ENCODE measurements around the gene ZNF292. TPM values are rescaled to one million over a fixed set of nuclear protein-coding genes. Genes with fewer than 3 reads are reported as not detected.

Gene ZNF292
- total and polyA plus RNA-seq, 2 donors (not counting 1 experiment from before 2014, with no cell fraction given), result 10.1 to 84.1 TPM

GRCh38 chr6:87279196-87279595, 123.8 kb downstream of the ZNF292 start:
- no peaks in the 10 kb centered on the region for H3K36me3 ChIP-seq (replicated peaks in 1 of 2; ENCODE audit: control extremely low read depth in 1 of 2, control insufficient read depth in 1 of 2, extremely low read depth in 1 of 2, insufficient read depth in 2 of 2, low read length in 1 of 2)
- H3K79me2 ChIP-seq (ENCODE audit: control insufficient read depth, insufficient read depth, low read length), result no peaks in the 10 kb centered on the region
- POLR2A ChIA-PET, result no interaction called here
- H3K27ac Mint-ChIP-seq, result no peak overlapping the region
- no peak overlapping the region for H3K9ac ChIP-seq (ENCODE audit: low read length)
- WGBS (ENCODE audit: insufficient coverage), result no CpG with 5 or more reads among the region's 2 CpGs
- H3K4me1 Mint-ChIP-seq, result peaks cover 3% of the 10 kb centered on the region
- no peaks in the 10 kb centered on the region for H4K20me1 ChIP-seq (ENCODE audit: control insufficient read depth, insufficient read depth, low read length, poor library complexity, severe bottlenecking)
- no peak overlapping the region for H2AFZ ChIP-seq (ENCODE audit: insufficient read depth, low read depth, low read length, poor library complexity, severe bottlenecking)
- H3K4me1 ChIP-seq (ENCODE audit: control insufficient read depth in 2 of 2, insufficient read depth in 2 of 2, low read length in 2 of 2), result no peaks in the 10 kb centered on the region
- no peaks in the 10 kb centered on the region for H3K9me3 Mint-ChIP-seq (ENCODE audit: insufficient read depth)
- H3K4me3 Mint-ChIP-seq, result no peak overlapping the region
- H3K27me3 ChIP-seq (replicated peaks in 1 of 4; ENCODE audit: control extremely low read depth in 1 of 4, control insufficient read depth in 3 of 4, insufficient read depth in 4 of 4, low read length in 3 of 4), result no peaks in the 10 kb centered on the region
- intact Hi-C loops (cut with micrococcal nuclease), result no loop called here
- TF ChIP-seq EZH2 (IDR thresholded peaks at IDR 0.05; ENCODE audit: borderline replicate concordance, insufficient read depth, low read depth, low read length, poor library complexity, severe bottlenecking), result no peak
- TF ChIP-seq CTCF (IDR thresholded peaks at IDR 0.05), result no peak
- CTCF ChIA-PET, result no interaction called here
- H3K27me3 Mint-ChIP-seq, result no peaks in the 10 kb centered on the region
- H3K27ac ChIP-seq (ENCODE audit: low read length in 2 of 2), result no peak overlapping the region
- no peak overlapping the region for H3K4me2 ChIP-seq (replicated peaks; ENCODE audit: low read depth, low read length, poor library complexity, severe bottlenecking)
- DNase-seq, result no peak
- no peak overlapping the region for H3K4me3 ChIP-seq (ENCODE audit: control extremely low read depth in 1 of 5, extremely low read depth in 1 of 5, insufficient read depth in 1 of 5, low read depth in 2 of 5, low read length in 4 of 5)
- no peak for ATAC-seq (ENCODE audit: low read depth)
- H3K9me3 ChIP-seq (ENCODE audit: control extremely low read depth in 1 of 3, control insufficient read depth in 2 of 3, insufficient read depth in 1 of 3, low read length in 2 of 3), result no peaks in the 10 kb centered on the region

- Histone ChIP-seq H3K36me3 (replicated peaks in 1 of 2; ENCODE audit: control extremely low read depth in 1 of 2, control insufficient read depth in 1 of 2, extremely low read depth in 1 of 2, insufficient read depth in 2 of 2, low read length in 1 of 2) (no peaks in the 10 kb centered on the region), H3K27me3 (replicated peaks in 1 of 4; ENCODE audit: control extremely low read depth in 1 of 4, control insufficient read depth in 3 of 4, insufficient read depth in 4 of 4, low read length in 3 of 4) (no peaks in the 10 kb centered on the region), H3K79me2 (ENCODE audit: control insufficient read depth, insufficient read depth, low read length) (no peaks in the 10 kb centered on the region), H4K20me1 (ENCODE audit: control insufficient read depth, insufficient read depth, low read length, poor library complexity, severe bottlenecking) (no peaks in the 10 kb centered on the region), H3K4me1 (ENCODE audit: control insufficient read depth in 2 of 2, insufficient read depth in 2 of 2, low read length in 2 of 2) (no peaks in the 10 kb centered on the region), H3K4me2 (replicated peaks; ENCODE audit: low read depth, low read length, poor library complexity, severe bottlenecking) (no peak overlapping the region), H3K4me3 (ENCODE audit: control extremely low read depth in 1 of 5, extremely low read depth in 1 of 5, insufficient read depth in 1 of 5, low read depth in 2 of 5, low read length in 4 of 5) (no peak overlapping the region), H3K27ac (ENCODE audit: low read length in 2 of 2) (no peak overlapping the region), H2AFZ (ENCODE audit: insufficient read depth, low read depth, low read length, poor library complexity, severe bottlenecking) (no peak overlapping the region), H3K9ac (ENCODE audit: low read length) (no peak overlapping the region), H3K9me3 (ENCODE audit: control extremely low read depth in 1 of 3, control insufficient read depth in 2 of 3, insufficient read depth in 1 of 3, low read length in 2 of 3) (no peaks in the 10 kb centered on the region)
- intact Hi-C loops (cut with micrococcal nuclease), result no loop called here
- H3K9me3 Mint-ChIP-seq (ENCODE audit: insufficient read depth), result no peaks in the 10 kb centered on the region
- CTCF ChIA-PET, result interaction anchor here (1.1 kb wide), 1 partner anchor 215 kb away, joined by 4 read pairs; no protein-coding TSS in a partner anchor
- DNase-seq, result no peak
- no peak overlapping the region for H3K4me3 Mint-ChIP-seq
- H3K27me3 Mint-ChIP-seq, result peaks cover 13% of the 10 kb centered on the region
- 100% methylated on average over 1 of the region's 1 CpG for WGBS (ENCODE audit: insufficient coverage)
- POLR2A ChIA-PET, result no interaction called here
- TF ChIP-seq EZH2 (IDR thresholded peaks at IDR 0.05; ENCODE audit: borderline replicate concordance, insufficient read depth, low read depth, low read length, poor library complexity, severe bottlenecking) (no peak), CTCF (IDR thresholded peaks at IDR 0.05) (no peak)
- H3K4me1 Mint-ChIP-seq, result peaks cover 3% of the 10 kb centered on the region
- no peak for ATAC-seq (ENCODE audit: low read depth)
- H3K27ac Mint-ChIP-seq, result no peak overlapping the region
These were observed 126.1 kb downstream of the ZNF292 start for GRCh38 chr6:87281426-87281825.

All from B cell (primary cell).